ENCODE measurements around the gene DLEU7.

DLEU7 gene

GRCh38 chr13:50843257-50844083 lies at the start of gene DLEU7:
Gene DLEU7 (minus strand): TSS chr13:50843692. CDS start chr13:50843646, 46 bp downstream.
- DNase-seq (ENCODE audit: low spot score): no peak

- DNase-seq (ENCODE audit: low spot score): no peak
These were observed 48.9 kb upstream of the DLEU7 start for GRCh38 chr13:50892210-50892944.

GRCh38 chr13:50891206-50891605 lies 47.7 kb upstream of the DLEU7 start:
- no peak for DNase-seq (ENCODE audit: low spot score)

GRCh38 chr13:50889317-50889716 lies 45.8 kb upstream of the DLEU7 start:
- no peak for DNase-seq (ENCODE audit: low spot score)

- DNase-seq (ENCODE audit: low spot score): no peak
These were observed 44.9 kb upstream of the DLEU7 start for GRCh38 chr13:50888362-50888761.

- DNase-seq (ENCODE audit: low spot score): no peak
These were observed 43.7 kb upstream of the DLEU7 start for GRCh38 chr13:50887151-50887550.

- DNase-seq (ENCODE audit: low spot score): no peak
These were observed 40.8 kb upstream of the DLEU7 start for GRCh38 chr13:50884265-50884664.

- no peak for DNase-seq (ENCODE audit: low spot score)
These were observed 40.2 kb upstream of the DLEU7 start for GRCh38 chr13:50883728-50884127.

- DNase-seq (ENCODE audit: low spot score): no peak
These were observed 39.4 kb upstream of the DLEU7 start for GRCh38 chr13:50882816-50883435.

- DNase-seq (ENCODE audit: low spot score): no peak
These were observed 30.5 kb upstream of the DLEU7 start for GRCh38 chr13:50873991-50874390.

GRCh38 chr13:50873467-50873866 lies 30.0 kb upstream of the DLEU7 start:
- DNase-seq (ENCODE audit: low spot score): no peak

- DNase-seq (ENCODE audit: low spot score): no peak
These were observed 27.9 kb upstream of the DLEU7 start for GRCh38 chr13:50871405-50871804.

- no peak for DNase-seq (ENCODE audit: low spot score)
These were observed 24.1 kb upstream of the DLEU7 start for GRCh38 chr13:50867637-50867945.

- DNase-seq (ENCODE audit: low spot score): no peak
These were observed 23.5 kb upstream of the DLEU7 start for GRCh38 chr13:50866817-50867636.

GRCh38 chr13:50864492-50864891 lies 21.0 kb upstream of the DLEU7 start:
- DNase-seq (ENCODE audit: low spot score): no peak

- DNase-seq (ENCODE audit: low spot score): no peak
These were observed 12.2 kb upstream of the DLEU7 start for GRCh38 chr13:50855681-50856080.

GRCh38 chr13:50850445-50850844 lies 7.0 kb upstream of the DLEU7 start:
- DNase-seq (ENCODE audit: low spot score): no peak

GRCh38 chr13:50847501-50847900 lies 4.0 kb upstream of the DLEU7 start:
- no peak for DNase-seq (ENCODE audit: low spot score)

- DNase-seq (ENCODE audit: low spot score): no peak
These were observed 3.5 kb upstream of the DLEU7 start for GRCh38 chr13:50846861-50847475.

GRCh38 chr13:50845211-50845610 lies 1.7 kb upstream of the DLEU7 start:
- no peak for DNase-seq (ENCODE audit: low spot score)

GRCh38 chr13:50844084-50844875 lies 788 bp upstream of the DLEU7 start:
- DNase-seq (ENCODE audit: low spot score): no peak
